Measurements from ENCODE around the gene NDUFB10.

GRCh38 chr16:2008631-2009163, 49.4 kb downstream of the NDUFB10 start:
- no peak for TF ChIP-seq CTCF (IDR thresholded peaks at IDR 0.05; ENCODE audit: insufficient read depth, low read depth, low read length)
- no peak for TF ChIP-seq EZH2 (IDR thresholded peaks at IDR 0.05; ENCODE audit: insufficient read depth, low read length)
